ENCODE measurements around the gene SLC39A9.

SLC39A9 gene

GRCh38 chr14:69398053-69398817 lies at the start of gene SLC39A9, which contains the start of gene ERH:
TSS of gene SLC39A9 (plus strand) at chr14:69398692. CDS start at chr14:69399370, 678 bp downstream.
TSS of gene ERH (minus strand) at chr14:69398299. CDS start at chr14:69398233, 66 bp downstream.
- H3K4me3 ChIP-seq (ENCODE audit: low read depth, low read length): peak within 1 kb of the TSS; percentile 72
- DNase-seq (ENCODE audit: low read depth): peak; percentile 96
- TF ChIP-seq CTCF (IDR thresholded peaks at IDR 0.05; ENCODE audit: control insufficient read depth, extremely low read depth, insufficient read depth): no peak

- H3K4me3 ChIP-seq (ENCODE audit: low read depth, low read length): no peak overlapping the region
- no peak for TF ChIP-seq CTCF (IDR thresholded peaks at IDR 0.05; ENCODE audit: control insufficient read depth, extremely low read depth, insufficient read depth)
- DNase-seq (ENCODE audit: low read depth): no peak
These were observed 49.3 kb upstream of the SLC39A9 start for GRCh38 chr14:69349091-69349777.

GRCh38 chr14:69350892-69351291 lies 47.6 kb upstream of the SLC39A9 start:
- DNase-seq (ENCODE audit: low read depth): no peak
- TF ChIP-seq CTCF (IDR thresholded peaks at IDR 0.05; ENCODE audit: control insufficient read depth, extremely low read depth, insufficient read depth): no peak
- no peak overlapping the region for H3K4me3 ChIP-seq (ENCODE audit: low read depth, low read length)

- H3K4me3 ChIP-seq (ENCODE audit: low read depth, low read length): no peak overlapping the region
- no peak for TF ChIP-seq CTCF (IDR thresholded peaks at IDR 0.05; ENCODE audit: control insufficient read depth, extremely low read depth, insufficient read depth)
- DNase-seq (ENCODE audit: low read depth): no peak
These were observed 47.1 kb upstream of the SLC39A9 start for GRCh38 chr14:69351385-69351784.

- DNase-seq (ENCODE audit: low read depth): no peak
- TF ChIP-seq CTCF (IDR thresholded peaks at IDR 0.05; ENCODE audit: control insufficient read depth, extremely low read depth, insufficient read depth): no peak
- no peak overlapping the region for H3K4me3 ChIP-seq (ENCODE audit: low read depth, low read length)
These were observed 46.6 kb upstream of the SLC39A9 start for GRCh38 chr14:69351911-69352310.

GRCh38 chr14:69353168-69353567 lies 45.3 kb upstream of the SLC39A9 start:
- TF ChIP-seq CTCF (IDR thresholded peaks at IDR 0.05; ENCODE audit: control insufficient read depth, extremely low read depth, insufficient read depth): no peak
- DNase-seq (ENCODE audit: low read depth): no peak
- H3K4me3 ChIP-seq (ENCODE audit: low read depth, low read length): no peak overlapping the region

All from LNCaP clone FGC (cell line).